ENCODE data around the gene RASA3.
A peak's percentile ranks its signal among the peaks of the same experiment; 100 is the strongest.
"Not testable (repeated sequence)": the region's sequence is repeated elsewhere in the genome, so short reads cannot be mapped to it uniquely, and the experiment has no call there.

Gene RASA3

GRCh38 chr13:114132419-114133121, at the start of gene RASA3:
TSS of gene RASA3 (minus strand) at chr13:114132623. CDS start at chr13:114132489, 134 bp downstream.
- peaks cover 6% of the 10 kb centered on the region for H3K27me3 Mint-ChIP-seq (ENCODE audit: low read depth, poor library complexity)
- DNase-seq: peak; percentile 89
- no peaks in the 10 kb centered on the region for H3K36me3 Mint-ChIP-seq (ENCODE audit: low read depth)
- peaks cover 75% of the 10 kb centered on the region for H3K4me1 Mint-ChIP-seq
- peak within 1 kb of the TSS; percentile 98 for H3K4me3 Mint-ChIP-seq
- TF ChIP-seq CTCF (IDR thresholded peaks at IDR 0.05): no peak
- H3K27ac Mint-ChIP-seq: peak within 1 kb of the TSS; percentile 73
- H3K9me3 Mint-ChIP-seq: no peaks in the 10 kb centered on the region

- peaks cover 7% of the 10 kb centered on the region for H3K9me3 Mint-ChIP-seq
- DNase-seq: no peak
- peaks cover 38% of the 10 kb centered on the region for H3K4me1 Mint-ChIP-seq
- TF ChIP-seq CTCF (IDR thresholded peaks at IDR 0.05): no peak
- no peaks in the 10 kb centered on the region for H3K36me3 Mint-ChIP-seq (ENCODE audit: low read depth)
- H3K27ac Mint-ChIP-seq: peak within 1 kb of the TSS; percentile 64
- H3K4me3 Mint-ChIP-seq: no peak within 1 kb of the TSS
- H3K27me3 Mint-ChIP-seq (ENCODE audit: low read depth, poor library complexity): peaks cover 31% of the 10 kb centered on the region
These were observed 46.8 kb upstream of the RASA3 start, which contains the start of gene CFAP97D2 for GRCh38 chr13:114179087-114179658. TSS of gene CFAP97D2 (plus strand) at chr13:114179257. CDS start at chr13:114179331, 74 bp downstream.

- peaks cover 22% of the 10 kb centered on the region for H3K9me3 Mint-ChIP-seq
- H3K36me3 Mint-ChIP-seq (ENCODE audit: low read depth): peaks cover 5% of the 10 kb centered on the region
- H3K4me3 Mint-ChIP-seq: no peak overlapping the region
- TF ChIP-seq CTCF (IDR thresholded peaks at IDR 0.05): no peak
- DNase-seq: no peak
- H3K27ac Mint-ChIP-seq: no peak overlapping the region
- peaks cover 33% of the 10 kb centered on the region for H3K4me1 Mint-ChIP-seq
- peaks cover 28% of the 10 kb centered on the region for H3K27me3 Mint-ChIP-seq (ENCODE audit: low read depth, poor library complexity)
These were observed 45.0 kb upstream of the RASA3 start for GRCh38 chr13:114177245-114178010.

GRCh38 chr13:114176359-114176902, 44.0 kb upstream of the RASA3 start:
- H3K4me1 Mint-ChIP-seq: peaks cover 26% of the 10 kb centered on the region
- DNase-seq; H3K36me3 Mint-ChIP-seq (ENCODE audit: low read depth); H3K4me3 Mint-ChIP-seq; H3K27ac Mint-ChIP-seq: not testable (repeated sequence)
- H3K27me3 Mint-ChIP-seq (ENCODE audit: low read depth, poor library complexity): peaks cover 24% of the 10 kb centered on the region
- peaks cover 31% of the 10 kb centered on the region for H3K9me3 Mint-ChIP-seq

- H3K27ac Mint-ChIP-seq: no peak overlapping the region
These were observed 42.1 kb upstream of the RASA3 start for GRCh38 chr13:114174529-114174961.

More at GRCh38 chr13:114174529-114174961, 42.1 kb upstream of the RASA3 start:
- peaks cover 31% of the 10 kb centered on the region for H3K9me3 Mint-ChIP-seq
- H3K27me3 Mint-ChIP-seq (ENCODE audit: low read depth, poor library complexity): peaks cover 16% of the 10 kb centered on the region
- TF ChIP-seq CTCF (IDR thresholded peaks at IDR 0.05): no peak
- DNase-seq: no peak
- peaks cover 5% of the 10 kb centered on the region for H3K36me3 Mint-ChIP-seq (ENCODE audit: low read depth)
- H3K4me1 Mint-ChIP-seq: peaks cover 12% of the 10 kb centered on the region
- H3K4me3 Mint-ChIP-seq: no peak overlapping the region
